ENCODE measurements around the gene CX3CR1. TPM values are rescaled to one million over a fixed set of nuclear protein-coding genes. Genes with fewer than 3 reads are reported as not detected.

The CX3CR1 gene
- total RNA-seq, 1 donor from 2014 or later: not detected

- H3K27me3 Mint-ChIP-seq (ENCODE audit: unreplicated experiment): peaks cover 2% of the 10 kb centered on the region
- H3K9me3 Mint-ChIP-seq (ENCODE audit: unreplicated experiment): no peaks in the 10 kb centered on the region
- H3K36me3 Mint-ChIP-seq (ENCODE audit: unreplicated experiment): peaks cover 5% of the 10 kb centered on the region
- DNase-seq: no peak
- no peak overlapping the region for H3K4me3 Mint-ChIP-seq (ENCODE audit: unreplicated experiment)
- peaks cover 4% of the 10 kb centered on the region for H3K4me1 Mint-ChIP-seq (ENCODE audit: low read depth, unreplicated experiment)
- TF ChIP-seq CTCF (IDR thresholded peaks at IDR 0.05; ENCODE audit: partially characterized antibody, unreplicated experiment): no peak
- no peak overlapping the region for H3K27ac Mint-ChIP-seq (ENCODE audit: unreplicated experiment)
Measured at GRCh38 chr3:39262846-39263245, 17.0 kb downstream of the CX3CR1 start.

- no peak overlapping the region for H3K4me3 Mint-ChIP-seq (ENCODE audit: unreplicated experiment)
- peaks cover 5% of the 10 kb centered on the region for H3K36me3 Mint-ChIP-seq (ENCODE audit: unreplicated experiment)
- H3K27ac Mint-ChIP-seq (ENCODE audit: unreplicated experiment): no peak overlapping the region
- DNase-seq: no peak
- no peaks in the 10 kb centered on the region for H3K9me3 Mint-ChIP-seq (ENCODE audit: unreplicated experiment)
- peaks cover 2% of the 10 kb centered on the region for H3K27me3 Mint-ChIP-seq (ENCODE audit: unreplicated experiment)
- H3K4me1 Mint-ChIP-seq (ENCODE audit: low read depth, unreplicated experiment): peaks cover 4% of the 10 kb centered on the region
- TF ChIP-seq CTCF (IDR thresholded peaks at IDR 0.05; ENCODE audit: partially characterized antibody, unreplicated experiment): no peak
Measured at GRCh38 chr3:39261726-39262125, 18.1 kb downstream of the CX3CR1 start.

- H3K27ac Mint-ChIP-seq (ENCODE audit: unreplicated experiment): no peak overlapping the region
- TF ChIP-seq CTCF (IDR thresholded peaks at IDR 0.05; ENCODE audit: partially characterized antibody, unreplicated experiment): no peak
Measured at GRCh38 chr3:39260957-39261356, 18.9 kb downstream of the CX3CR1 start.

GRCh38 chr3:39260318-39260717, 19.5 kb downstream of the CX3CR1 start:
- TF ChIP-seq CTCF (IDR thresholded peaks at IDR 0.05; ENCODE audit: partially characterized antibody, unreplicated experiment): no peak
- Mint-ChIP-seq H3K4me3 (ENCODE audit: unreplicated experiment) (no peak overlapping the region), H3K9me3 (ENCODE audit: unreplicated experiment) (no peaks in the 10 kb centered on the region), H3K27me3 (ENCODE audit: unreplicated experiment) (peaks cover 2% of the 10 kb centered on the region), H3K27ac (ENCODE audit: unreplicated experiment) (no peak overlapping the region), H3K36me3 (ENCODE audit: unreplicated experiment) (peaks cover 5% of the 10 kb centered on the region), H3K4me1 (ENCODE audit: low read depth, unreplicated experiment) (peaks cover 4% of the 10 kb centered on the region)
- no peak for DNase-seq

More at GRCh38 chr3:39260957-39261356, 18.9 kb downstream of the CX3CR1 start:
- Mint-ChIP-seq H3K4me1 (ENCODE audit: low read depth, unreplicated experiment) (peaks cover 4% of the 10 kb centered on the region), H3K4me3 (ENCODE audit: unreplicated experiment) (no peak overlapping the region), H3K9me3 (ENCODE audit: unreplicated experiment) (no peaks in the 10 kb centered on the region), H3K27me3 (ENCODE audit: unreplicated experiment) (peaks cover 2% of the 10 kb centered on the region), H3K36me3 (ENCODE audit: unreplicated experiment) (peaks cover 5% of the 10 kb centered on the region)
- no peak for DNase-seq

GRCh38 chr3:39255503-39256325, 24.1 kb downstream of the CX3CR1 start:
- DNase-seq: no peak

More at GRCh38 chr3:39255503-39256325, 24.1 kb downstream of the CX3CR1 start:
- no peak overlapping the region for H3K27ac Mint-ChIP-seq (ENCODE audit: unreplicated experiment)
- no peaks in the 10 kb centered on the region for H3K4me1 Mint-ChIP-seq (ENCODE audit: low read depth, unreplicated experiment)
- H3K4me3 Mint-ChIP-seq (ENCODE audit: unreplicated experiment): no peak overlapping the region
- no peak for TF ChIP-seq CTCF (IDR thresholded peaks at IDR 0.05; ENCODE audit: partially characterized antibody, unreplicated experiment)
- H3K36me3 Mint-ChIP-seq (ENCODE audit: unreplicated experiment): no peaks in the 10 kb centered on the region
- peaks cover 2% of the 10 kb centered on the region for H3K9me3 Mint-ChIP-seq (ENCODE audit: unreplicated experiment)
- peaks cover 2% of the 10 kb centered on the region for H3K27me3 Mint-ChIP-seq (ENCODE audit: unreplicated experiment)

Data from glutamatergic neuron (in vitro differentiated cells).